Esophagus (tissue), 2 donors: ENCODE results near the gene PTPN23. TPM values are rescaled to one million over a fixed set of nuclear protein-coding genes. Genes with fewer than 3 reads are reported as not detected.
A peak's percentile ranks its signal among the peaks of the same experiment; 100 is the strongest.

Experiments used
- H3K27ac ChIP-seq, 2 donors: one replicate each; pipeline ENCODE4 v1.5.1; 2013; ENCODE audit warnings: low read depth in 2 of 2, mild to moderate bottlenecking in 2 of 2, inconsistent platforms in 1 of 2, low read length in 1 of 2, moderate library complexity in 1 of 2
- H3K27me3 ChIP-seq, 2 donors: one replicate each; pipeline ENCODE4 v1.6.1; 2013; ENCODE audit warnings: low read length in 2 of 2, control low read depth in 1 of 2, mild to moderate bottlenecking in 1 of 2; ENCODE audit not compliant: insufficient read depth in 2 of 2, control insufficient read depth in 1 of 2
- H3K36me3 ChIP-seq, 2 donors: one replicate each; pipeline ENCODE4 v1.6.1; 2013; ENCODE audit warnings: low read length in 1 of 2; ENCODE audit not compliant: control insufficient read depth in 2 of 2, insufficient read depth in 2 of 2
- H3K4me1 ChIP-seq, 2 donors: one replicate each; pipeline ENCODE4 v1.6.1; 2013; ENCODE audit warnings: low read length in 1 of 2; ENCODE audit not compliant: control insufficient read depth in 2 of 2, insufficient read depth in 2 of 2
- H3K4me3 ChIP-seq, 2 donors: one replicate each; pipeline ENCODE4 v1.5.1; 2013; ENCODE audit warnings: low read length in 2 of 2, mild to moderate bottlenecking in 2 of 2, low read depth in 1 of 2, moderate library complexity in 1 of 2
- H3K9me3 ChIP-seq, 2 donors: one replicate each; pipeline ENCODE4 v1.6.1; 2013; ENCODE audit warnings: mild to moderate bottlenecking in 2 of 2, low read depth in 1 of 2, low read length in 1 of 2, moderate library complexity in 1 of 2; ENCODE audit not compliant: control insufficient read depth in 2 of 2, insufficient read depth in 1 of 2
- WGBS, 2 donors: extraction: QIAGEN DNeasy Blood & Tissue Kit; methylation state at CpG; one replicate each; pipeline ENCODE4 v1.1.7; 2013; 5-methylcytosine and 5-hydroxymethylcytosine counted together
- polyA plus RNA-seq, 2 donors: library from polyadenylated mRNA; stranded (reverse); fragments of 200-250 nt; gene quantifications; one replicate each; pipeline ENCODE4 v1.2.3, GENCODE V29; 2013
- donor health status: healthy with polysubstance abuse.
- donor health status: Bipolar disorder and iron deficiency.

PTPN23 gene, protein sequence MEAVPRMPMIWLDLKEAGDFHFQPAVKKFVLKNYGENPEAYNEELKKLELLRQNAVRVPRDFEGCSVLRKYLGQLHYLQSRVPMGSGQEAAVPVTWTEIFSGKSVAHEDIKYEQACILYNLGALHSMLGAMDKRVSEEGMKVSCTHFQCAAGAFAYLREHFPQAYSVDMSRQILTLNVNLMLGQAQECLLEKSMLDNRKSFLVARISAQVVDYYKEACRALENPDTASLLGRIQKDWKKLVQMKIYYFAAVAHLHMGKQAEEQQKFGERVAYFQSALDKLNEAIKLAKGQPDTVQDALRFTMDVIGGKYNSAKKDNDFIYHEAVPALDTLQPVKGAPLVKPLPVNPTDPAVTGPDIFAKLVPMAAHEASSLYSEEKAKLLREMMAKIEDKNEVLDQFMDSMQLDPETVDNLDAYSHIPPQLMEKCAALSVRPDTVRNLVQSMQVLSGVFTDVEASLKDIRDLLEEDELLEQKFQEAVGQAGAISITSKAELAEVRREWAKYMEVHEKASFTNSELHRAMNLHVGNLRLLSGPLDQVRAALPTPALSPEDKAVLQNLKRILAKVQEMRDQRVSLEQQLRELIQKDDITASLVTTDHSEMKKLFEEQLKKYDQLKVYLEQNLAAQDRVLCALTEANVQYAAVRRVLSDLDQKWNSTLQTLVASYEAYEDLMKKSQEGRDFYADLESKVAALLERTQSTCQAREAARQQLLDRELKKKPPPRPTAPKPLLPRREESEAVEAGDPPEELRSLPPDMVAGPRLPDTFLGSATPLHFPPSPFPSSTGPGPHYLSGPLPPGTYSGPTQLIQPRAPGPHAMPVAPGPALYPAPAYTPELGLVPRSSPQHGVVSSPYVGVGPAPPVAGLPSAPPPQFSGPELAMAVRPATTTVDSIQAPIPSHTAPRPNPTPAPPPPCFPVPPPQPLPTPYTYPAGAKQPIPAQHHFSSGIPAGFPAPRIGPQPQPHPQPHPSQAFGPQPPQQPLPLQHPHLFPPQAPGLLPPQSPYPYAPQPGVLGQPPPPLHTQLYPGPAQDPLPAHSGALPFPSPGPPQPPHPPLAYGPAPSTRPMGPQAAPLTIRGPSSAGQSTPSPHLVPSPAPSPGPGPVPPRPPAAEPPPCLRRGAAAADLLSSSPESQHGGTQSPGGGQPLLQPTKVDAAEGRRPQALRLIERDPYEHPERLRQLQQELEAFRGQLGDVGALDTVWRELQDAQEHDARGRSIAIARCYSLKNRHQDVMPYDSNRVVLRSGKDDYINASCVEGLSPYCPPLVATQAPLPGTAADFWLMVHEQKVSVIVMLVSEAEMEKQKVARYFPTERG (N-terminal part only)
- 10 to 100 TPM; 12.2 to 26.7 TPM for polyA plus RNA-seq

DNA sequence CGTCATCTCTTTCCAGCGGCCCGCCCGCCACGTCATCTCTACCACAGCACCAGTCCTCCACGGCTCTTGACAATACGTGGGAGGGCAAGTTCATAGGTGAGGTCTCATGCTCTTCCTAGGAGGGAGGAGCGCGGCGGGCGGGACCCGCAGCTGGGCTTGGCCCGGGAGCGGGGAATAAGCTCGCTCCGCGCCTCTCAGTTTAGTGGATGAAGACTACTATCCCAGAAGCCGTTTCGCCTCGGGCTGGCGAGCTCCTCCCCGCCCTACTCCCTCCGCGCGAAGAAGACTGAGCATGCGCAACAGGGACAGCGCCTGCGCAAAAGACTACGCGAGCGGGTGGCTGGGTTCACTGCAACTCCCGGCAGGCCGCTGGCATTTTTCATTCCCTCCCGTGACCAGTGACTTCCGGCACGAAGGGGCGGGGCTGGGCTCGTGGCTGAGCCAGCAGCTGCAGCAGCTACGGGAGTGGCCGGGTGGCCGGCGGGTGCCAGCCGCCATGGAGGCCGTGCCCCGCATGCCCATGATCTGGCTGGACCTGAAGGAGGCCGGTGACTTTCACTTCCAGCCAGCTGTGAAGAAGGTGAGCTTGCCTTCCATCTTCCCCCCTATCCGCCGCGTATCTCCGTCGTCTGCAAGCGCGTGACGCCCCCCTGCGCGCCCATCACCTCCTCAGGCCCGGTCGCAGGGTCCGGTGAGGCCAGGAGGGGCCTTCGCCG lies at the start of gene PTPN23:
TSS of gene PTPN23 (plus strand) at position 421 of the 716 bp plus-strand sequence. CDS start at position 497, 76 bp downstream.
- peak within 1 kb of the TSS; percentile 76 to 82 for H3K4me3 ChIP-seq
- H3K9me3 ChIP-seq = no peaks in the 10 kb centered on the region
- H3K27ac ChIP-seq = peak within 1 kb of the TSS; percentile 94 to 100
- WGBS, 2 donors = 0% methylated on average over 61 of the region's 61 CpGs
- no peaks in the 10 kb centered on the region for H3K36me3 ChIP-seq
- no peaks in the 10 kb centered on the region for H3K4me1 ChIP-seq
- H3K27me3 ChIP-seq = no peaks in the 10 kb centered on the region

DNA sequence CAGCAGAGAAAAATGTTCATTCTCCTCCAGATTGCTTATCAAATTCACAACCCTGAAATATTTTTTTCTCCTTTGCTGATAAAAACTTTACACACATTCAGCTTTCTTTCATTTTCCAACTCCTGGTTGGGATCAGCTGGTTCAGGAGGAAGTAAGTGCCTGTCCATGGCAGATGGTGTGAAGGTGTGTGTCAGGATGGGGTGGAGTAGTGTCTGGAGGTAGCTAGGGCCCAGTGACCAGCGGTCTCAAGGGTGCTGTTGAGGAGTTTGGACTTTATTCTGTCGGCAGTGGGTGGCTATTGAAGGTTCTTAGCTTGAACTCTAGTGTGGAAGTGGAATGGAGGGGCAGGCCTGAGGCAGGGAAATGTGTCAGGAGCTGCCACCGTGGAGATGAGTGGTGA lies 46.9 kb upstream of the PTPN23 start:
- Histone ChIP-seq H3K27me3 (no peaks in the 10 kb centered on the region), H3K9me3 (no peaks in the 10 kb centered on the region), H3K36me3 (peaks cover 19 to 36% of the 10 kb centered on the region in 2 donors), H3K27ac (no peak overlapping the region), H3K4me1 (no peaks in the 10 kb centered on the region), H3K4me3 (no peak overlapping the region)
- 73 to 77% methylated on average over 3 of the region's 3 CpGs for WGBS, 2 donors

DNA sequence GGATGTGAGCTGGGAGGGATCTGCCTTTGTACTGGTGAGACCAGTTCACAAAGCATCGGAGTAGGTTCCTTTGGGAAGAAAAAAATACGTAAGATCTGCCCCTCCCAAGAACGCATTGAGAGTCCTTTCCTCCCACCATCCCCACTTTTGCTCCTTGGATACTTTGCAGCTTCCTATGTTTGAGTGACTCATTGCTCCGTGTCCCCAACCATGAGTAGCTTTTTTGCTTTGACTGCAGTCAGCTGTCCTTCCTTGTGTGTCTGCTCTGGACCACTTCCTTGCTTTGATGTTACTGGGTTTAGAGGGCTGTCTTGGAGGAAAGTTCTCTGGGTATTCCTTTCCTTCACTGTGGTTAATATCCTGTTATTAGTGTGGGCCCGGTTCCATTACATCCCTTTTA lies 43.2 kb upstream of the PTPN23 start:
- no peaks in the 10 kb centered on the region for H3K27me3 ChIP-seq
- H3K4me3 ChIP-seq = no peak overlapping the region
- H3K9me3 ChIP-seq = no peaks in the 10 kb centered on the region
- peaks cover 15 to 52% of the 10 kb centered on the region in 2 donors for H3K36me3 ChIP-seq
- 87 to 89% methylated on average over 5 of the region's 5 CpGs for WGBS, 2 donors
- no peak overlapping the region for H3K27ac ChIP-seq
- no peaks in the 10 kb centered on the region for H3K4me1 ChIP-seq

DNA sequence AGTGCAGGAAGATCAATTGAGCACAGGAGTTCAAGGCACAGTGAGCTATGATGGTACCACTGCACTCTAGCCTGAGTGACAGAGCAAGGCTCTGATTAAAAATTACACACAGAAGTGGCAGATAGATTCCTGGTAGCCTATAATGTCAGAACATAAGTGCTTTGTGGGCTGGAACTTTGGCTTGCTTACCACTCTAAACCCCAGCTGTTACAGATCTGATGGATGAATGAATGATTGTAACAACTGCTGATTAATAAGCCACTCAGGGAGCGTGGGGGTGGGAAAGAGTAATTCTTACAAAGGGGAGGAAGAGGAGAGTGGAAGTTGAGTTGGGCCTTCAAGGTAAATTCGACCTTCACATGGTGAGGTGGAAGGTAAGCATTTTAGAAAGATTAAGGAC lies 40.9 kb upstream of the PTPN23 start:
- 91 to 92% methylated on average over 2 of the region's 2 CpGs for WGBS, 2 donors
- H3K27ac ChIP-seq = no peak overlapping the region
- H3K9me3 ChIP-seq = no peaks in the 10 kb centered on the region
- H3K4me3 ChIP-seq = no peak overlapping the region
- H3K27me3 ChIP-seq = no peaks in the 10 kb centered on the region
- H3K4me1 ChIP-seq = peaks cover 0 to 1% of the 10 kb centered on the region in 2 donors
- peaks cover 7 to 51% of the 10 kb centered on the region in 2 donors for H3K36me3 ChIP-seq

DNA sequence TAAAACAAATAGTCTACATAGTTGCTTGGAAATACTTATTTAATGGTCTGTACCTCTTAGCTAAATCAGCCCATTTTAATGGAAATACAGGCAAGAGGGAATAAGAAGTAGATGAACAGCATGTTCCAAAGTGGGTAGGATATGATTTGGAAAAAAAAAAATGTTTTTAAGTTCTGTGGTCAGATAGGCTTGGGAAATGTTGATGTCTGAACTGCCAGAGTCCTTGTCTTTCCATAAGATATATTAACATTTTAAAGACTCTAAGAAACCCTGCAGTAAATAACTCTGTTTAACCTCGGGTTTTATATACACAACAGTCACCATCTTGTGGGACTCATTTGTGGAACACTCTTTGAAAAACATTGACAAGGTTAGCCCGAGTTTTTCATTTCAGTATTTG lies 40.0 kb upstream of the PTPN23 start:
- peaks cover 3 to 49% of the 10 kb centered on the region in 2 donors for H3K36me3 ChIP-seq
- H3K27me3 ChIP-seq = no peaks in the 10 kb centered on the region
- peaks cover 0 to 3% of the 10 kb centered on the region in 2 donors for H3K4me1 ChIP-seq
- no peaks in the 10 kb centered on the region for H3K9me3 ChIP-seq
- H3K27ac ChIP-seq = no peak overlapping the region
- no peak overlapping the region for H3K4me3 ChIP-seq
- 73 to 75% methylated on average over 2 of the region's 2 CpGs for WGBS, 2 donors

DNA sequence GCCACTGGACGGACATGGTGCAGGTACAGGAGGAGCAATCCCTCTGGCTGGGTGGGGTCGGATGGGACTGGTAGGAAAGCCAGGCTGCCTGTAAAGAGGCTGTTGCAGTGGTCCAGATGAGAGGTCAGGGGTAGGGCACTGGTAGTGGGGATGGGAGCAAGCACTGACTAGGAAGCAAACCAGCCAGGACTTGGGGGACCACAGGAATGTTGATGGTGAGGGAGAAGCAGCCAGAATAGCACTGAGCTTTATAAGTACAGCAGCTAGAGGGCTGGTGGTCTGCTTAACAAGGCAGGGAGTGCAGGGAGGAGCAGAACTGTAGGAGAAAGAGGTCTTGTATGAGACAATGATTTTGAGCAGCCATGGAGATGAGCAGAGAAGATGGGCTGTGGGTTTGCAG lies 38.7 kb upstream of the PTPN23 start:
- Histone ChIP-seq H3K36me3 (peaks cover 0 to 45% of the 10 kb centered on the region in 2 donors), H3K27me3 (no peaks in the 10 kb centered on the region)
- WGBS, 2 donors = 95 to 96% methylated on average over 2 of the region's 2 CpGs

DNA sequence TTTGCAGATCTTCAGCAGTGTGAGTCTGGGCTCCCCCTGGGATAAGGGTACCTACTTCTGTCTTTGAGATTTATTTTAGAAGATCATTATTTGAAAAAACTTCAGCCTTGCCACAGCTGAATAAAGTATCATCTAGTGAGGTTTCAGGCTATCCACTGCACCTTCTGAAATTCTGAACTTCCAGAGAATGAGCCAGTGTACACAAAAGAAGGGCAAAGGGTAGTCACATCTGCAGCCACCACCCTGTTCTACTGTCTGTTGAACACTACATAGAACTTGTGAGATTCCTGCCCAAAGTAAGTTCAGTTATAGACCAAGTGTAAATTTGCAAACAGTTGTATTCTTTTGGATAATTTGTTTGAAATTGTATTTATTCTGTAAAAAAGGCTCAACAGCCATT lies 38.0 kb upstream of the PTPN23 start:
- peaks cover 0 to 3% of the 10 kb centered on the region in 2 donors for H3K4me1 ChIP-seq
- no peaks in the 10 kb centered on the region for H3K27me3 ChIP-seq
- H3K4me3 ChIP-seq = no peak overlapping the region
- H3K9me3 ChIP-seq = no peaks in the 10 kb centered on the region
- no peak overlapping the region for H3K27ac ChIP-seq
- H3K36me3 ChIP-seq = peaks cover 0 to 39% of the 10 kb centered on the region in 2 donors

More for the DNA sequence above, 38.7 kb upstream of the PTPN23 start:
- Histone ChIP-seq H3K9me3 (no peaks in the 10 kb centered on the region), H3K4me3 (no peak overlapping the region), H3K4me1 (peaks cover 0 to 3% of the 10 kb centered on the region in 2 donors), H3K27ac (no peak overlapping the region)

DNA sequence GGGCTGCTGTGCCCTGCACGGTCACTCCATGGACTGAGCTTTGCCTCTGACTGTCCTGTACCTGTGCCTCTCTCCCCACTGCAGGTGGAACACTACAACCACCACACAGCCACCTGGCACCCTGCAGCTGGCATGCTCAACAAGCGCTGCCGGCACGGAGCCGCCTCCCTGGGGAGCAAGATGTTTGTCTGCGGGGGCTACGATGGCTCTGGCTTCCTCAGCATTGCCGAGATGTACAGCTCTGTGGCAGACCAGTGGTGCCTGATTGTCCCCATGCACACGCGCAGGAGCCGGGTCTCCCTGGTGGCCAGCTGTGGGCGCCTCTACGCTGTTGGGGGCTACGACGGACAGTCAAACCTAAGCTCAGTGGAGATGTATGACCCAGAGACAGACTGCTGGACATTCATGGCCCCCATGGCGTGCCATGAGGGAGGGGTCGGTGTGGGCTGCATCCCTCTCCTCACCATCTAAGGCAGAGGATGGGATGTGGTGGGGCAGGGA lies 37.3 kb upstream of the PTPN23 start:
- Histone ChIP-seq H3K36me3 (peaks cover 0 to 39% of the 10 kb centered on the region in 2 donors), H3K4me1 (peaks cover 0 to 3% of the 10 kb centered on the region in 2 donors), H3K9me3 (no peaks in the 10 kb centered on the region), H3K4me3 (no peak overlapping the region), H3K27ac (no peak overlapping the region), H3K27me3 (no peaks in the 10 kb centered on the region)
- WGBS, 2 donors = 97% methylated on average over 17 of the region's 17 CpGs
